ENCODE results near the gene CFAP69. TPM values are rescaled to one million over a fixed set of nuclear protein-coding genes. Genes with fewer than 3 reads are reported as not detected.

The CFAP69 gene
- total and polyA plus RNA-seq, 4 donors = 1.8 to 60.0 (median 9.0) TPM

DNA sequence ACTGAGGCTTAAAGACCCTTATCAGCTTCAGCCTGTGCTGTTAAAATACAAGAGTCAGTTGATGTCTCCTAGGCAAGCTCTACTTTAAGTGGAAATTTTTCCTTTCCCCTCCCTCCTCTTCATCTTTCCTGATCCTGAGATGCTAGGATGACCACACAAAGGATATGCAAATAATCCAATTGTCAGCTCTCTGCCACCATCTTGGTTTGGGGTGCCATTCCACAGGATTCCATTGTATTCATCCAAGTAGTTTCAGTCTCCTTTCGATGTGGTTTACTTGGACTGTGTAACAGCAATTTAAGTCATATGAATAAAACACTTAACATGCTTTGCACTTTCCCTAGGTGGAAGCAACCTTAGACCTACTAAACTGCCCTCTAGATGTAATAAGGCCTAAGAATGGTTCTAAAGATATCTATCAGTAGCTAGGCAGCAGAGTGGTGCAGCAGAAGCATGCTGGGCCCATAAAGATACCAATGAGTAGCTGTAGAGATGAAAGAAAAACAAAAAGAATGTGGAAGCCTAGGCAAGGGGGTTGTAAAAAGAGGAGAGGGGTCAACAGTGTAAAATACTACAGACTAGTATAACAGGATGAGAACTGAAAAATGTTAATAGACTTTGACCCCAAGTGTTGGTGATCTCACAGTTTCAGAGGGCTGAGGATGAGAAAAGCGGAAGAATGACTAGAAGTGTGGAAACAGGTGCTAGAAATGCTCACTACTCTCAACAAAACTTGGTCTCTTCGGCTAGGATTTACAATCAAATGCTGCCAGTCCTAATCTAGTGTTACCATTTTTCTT, 2.4 kb upstream of the CFAP69 start:
- Histone ChIP-seq H3K27ac (ENCODE audit: low read depth in 1 of 2, low read length in 1 of 2) (no peak overlapping the region), H3K9ac (ENCODE audit: insufficient read depth in 1 of 2, low read length in 2 of 2) (no peak overlapping the region), H3K36me3 (ENCODE audit: control insufficient read depth in 4 of 4, insufficient read depth in 4 of 4, low read length in 4 of 4) (peaks cover 0 to 2% (median 0%) of the 10 kb centered on the region in 4 donors), H3K4me1 (ENCODE audit: control insufficient read depth in 5 of 5, insufficient read depth in 5 of 5, low read length in 5 of 5) (peaks cover 0 to 9% (median 0%) of the 10 kb centered on the region in 5 donors), H3K9me3 (ENCODE audit: control insufficient read depth in 4 of 4, insufficient read depth in 3 of 4, low read length in 3 of 4) (no peaks in the 10 kb centered on the region), H3K4me3 (no peak overlapping the region), H3K27me3 (ENCODE audit: control insufficient read depth in 3 of 3, insufficient read depth in 3 of 3, low read length in 2 of 3) (peaks cover 0 to 2% (median 0%) of the 10 kb centered on the region in 3 donors)
- ATAC-seq (ENCODE audit: insufficient read depth, low FRiP score) (no peak), DNase-seq (no peak)
- WGBS, 2 donors = 83 to 94% methylated on average over 3 of the region's 3 CpGs
- TF ChIP-seq, protein P1, sequence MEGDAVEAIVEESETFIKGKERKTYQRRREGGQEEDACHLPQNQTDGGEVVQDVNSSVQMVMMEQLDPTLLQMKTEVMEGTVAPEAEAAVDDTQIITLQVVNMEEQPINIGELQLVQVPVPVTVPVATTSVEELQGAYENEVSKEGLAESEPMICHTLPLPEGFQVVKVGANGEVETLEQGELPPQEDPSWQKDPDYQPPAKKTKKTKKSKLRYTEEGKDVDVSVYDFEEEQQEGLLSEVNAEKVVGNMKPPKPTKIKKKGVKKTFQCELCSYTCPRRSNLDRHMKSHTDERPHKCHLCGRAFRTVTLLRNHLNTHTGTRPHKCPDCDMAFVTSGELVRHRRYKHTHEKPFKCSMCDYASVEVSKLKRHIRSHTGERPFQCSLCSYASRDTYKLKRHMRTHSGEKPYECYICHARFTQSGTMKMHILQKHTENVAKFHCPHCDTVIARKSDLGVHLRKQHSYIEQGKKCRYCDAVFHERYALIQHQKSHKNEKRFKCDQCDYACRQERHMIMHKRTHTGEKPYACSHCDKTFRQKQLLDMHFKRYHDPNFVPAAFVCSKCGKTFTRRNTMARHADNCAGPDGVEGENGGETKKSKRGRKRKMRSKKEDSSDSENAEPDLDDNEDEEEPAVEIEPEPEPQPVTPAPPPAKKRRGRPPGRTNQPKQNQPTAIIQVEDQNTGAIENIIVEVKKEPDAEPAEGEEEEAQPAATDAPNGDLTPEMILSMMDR (IDR thresholded peaks at IDR 0.05; ENCODE audit: control extremely low read depth, extremely low read depth) = no peak

DNA sequence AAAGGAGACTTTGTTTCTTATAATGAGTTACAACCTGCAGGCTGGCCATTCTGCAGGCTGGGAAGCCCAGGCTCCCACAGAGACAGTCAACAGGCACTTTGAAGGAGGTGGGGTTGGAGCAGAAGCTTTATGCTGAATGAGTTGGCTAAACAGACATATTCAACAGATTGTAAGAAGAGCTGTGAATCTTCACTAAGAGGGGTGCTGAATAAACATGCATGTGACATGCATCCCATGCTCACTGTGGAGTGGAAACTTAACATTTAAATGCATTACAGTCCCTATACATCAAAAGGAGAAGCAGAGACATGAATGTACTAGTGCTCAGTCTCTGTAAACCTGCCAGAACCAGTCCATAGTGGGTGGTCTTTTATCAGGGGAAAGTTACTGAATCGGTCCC, 1.4 kb upstream of the CFAP69 start:
- TF ChIP-seq, protein P1 (IDR thresholded peaks at IDR 0.05; ENCODE audit: control extremely low read depth, extremely low read depth) = no peak
- Histone ChIP-seq H3K9me3 (ENCODE audit: control insufficient read depth in 4 of 4, insufficient read depth in 3 of 4, low read length in 3 of 4) (no peaks in the 10 kb centered on the region), H3K4me3 (no peak overlapping the region), H3K36me3 (ENCODE audit: control insufficient read depth in 4 of 4, insufficient read depth in 4 of 4, low read length in 4 of 4) (peaks cover 0 to 2% (median 0%) of the 10 kb centered on the region in 4 donors), H3K9ac (ENCODE audit: insufficient read depth in 1 of 2, low read length in 2 of 2) (no peak overlapping the region), H3K4me1 (ENCODE audit: control insufficient read depth in 5 of 5, insufficient read depth in 5 of 5, low read length in 5 of 5) (peaks cover 0 to 9% (median 0%) of the 10 kb centered on the region in 5 donors), H3K27ac (ENCODE audit: low read depth in 1 of 2, low read length in 1 of 2) (no peak overlapping the region), H3K27me3 (ENCODE audit: control insufficient read depth in 3 of 3, insufficient read depth in 3 of 3, low read length in 2 of 3) (peaks cover 0 to 2% (median 0%) of the 10 kb centered on the region in 3 donors)
- peak in 1 of 3 donors; percentile 9 for DNase-seq
- no peak for ATAC-seq (ENCODE audit: insufficient read depth, low FRiP score)
- WGBS, 2 donors = 29 to 50% methylated on average over 1 of the region's 1 CpG

DNA sequence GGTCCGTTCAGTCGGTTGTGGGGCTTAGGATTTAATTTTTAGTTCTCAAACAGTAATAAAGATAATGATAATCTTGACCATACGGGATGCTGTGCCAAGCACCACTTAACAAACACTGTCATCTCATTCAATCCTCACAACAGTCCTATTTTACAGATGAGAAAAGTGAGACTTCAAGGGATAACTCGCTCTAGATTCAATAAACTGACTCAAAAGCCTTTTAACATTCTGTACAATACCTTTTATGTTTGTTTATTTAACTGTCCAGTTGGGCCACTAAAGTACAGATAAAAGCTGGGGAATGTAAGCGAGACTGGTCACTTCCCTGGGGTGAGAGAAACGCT, 437 bp upstream of the CFAP69 start:
- TF ChIP-seq, protein P1 (IDR thresholded peaks at IDR 0.05; ENCODE audit: control extremely low read depth, extremely low read depth) = no peak
- peaks cover 0 to 2% (median 0%) of the 10 kb centered on the region in 3 donors for H3K27me3 ChIP-seq (ENCODE audit: control insufficient read depth in 3 of 3, insufficient read depth in 3 of 3, low read length in 2 of 3)
- peak overlapping the region; percentile 83 for H3K4me3 ChIP-seq
- H3K27ac ChIP-seq (ENCODE audit: low read depth in 1 of 2, low read length in 1 of 2) = no peak overlapping the region
- DNase-seq (no peak), ATAC-seq (ENCODE audit: insufficient read depth, low FRiP score) (no peak)
- no peaks in the 10 kb centered on the region for H3K9me3 ChIP-seq (ENCODE audit: control insufficient read depth in 4 of 4, insufficient read depth in 3 of 4, low read length in 3 of 4)
- H3K36me3 ChIP-seq (ENCODE audit: control insufficient read depth in 4 of 4, insufficient read depth in 4 of 4, low read length in 4 of 4) = peaks cover 0 to 2% (median 0%) of the 10 kb centered on the region in 4 donors
- peak overlapping the region; percentile 47 to 92 for H3K9ac ChIP-seq (ENCODE audit: insufficient read depth in 1 of 2, low read length in 2 of 2)
- 13 to 14% methylated on average over 6 of the region's 6 CpGs for WGBS, 2 donors
- peaks cover 0 to 9% (median 0%) of the 10 kb centered on the region in 5 donors for H3K4me1 ChIP-seq (ENCODE audit: control insufficient read depth in 5 of 5, insufficient read depth in 5 of 5, low read length in 5 of 5)

All from lung (tissue), 12 donors.